GM10266 (cell line): ENCODE data around the gene CLECL1.

Experiments used
- DNase-seq: peaks from one replicate; pipeline ENCODE4 v3.0.0; 2012; ENCODE audit errors: extremely low spot score
- CTCF ChIP-seq: IDR thresholded peaks from 2 replicates; pipeline ENCODE4 v1.5.1; 2012; ENCODE audit warnings: mild to moderate bottlenecking, low read depth; ENCODE audit not compliant: control insufficient read depth, insufficient read depth; ENCODE audit errors: missing control alignments

The CLECL1 gene

GRCh38 chr12:9756170-9756569, 23.3 kb upstream of the CLECL1 start:
- TF ChIP-seq CTCF: no peak
- no peak for DNase-seq

GRCh38 chr12:9755567-9755966, 22.7 kb upstream of the CLECL1 start:
- no peak for TF ChIP-seq CTCF
- DNase-seq: no peak

GRCh38 chr12:9755035-9755434, 22.1 kb upstream of the CLECL1 start:
- no peak for DNase-seq
- no peak for TF ChIP-seq CTCF

- no peak for TF ChIP-seq CTCF
- DNase-seq: no peak
These were observed 21.4 kb upstream of the CLECL1 start for GRCh38 chr12:9754099-9754927.

- no peak for TF ChIP-seq CTCF
- DNase-seq: no peak
These were observed 20.6 kb upstream of the CLECL1 start for GRCh38 chr12:9753498-9753897.

- DNase-seq: no peak
- no peak for TF ChIP-seq CTCF
These were observed 20.2 kb upstream of the CLECL1 start for GRCh38 chr12:9753073-9753472.

- TF ChIP-seq CTCF: no peak
- DNase-seq: no peak
These were observed 19.4 kb upstream of the CLECL1 start for GRCh38 chr12:9752145-9752933.
